C4-2B (cell line): Measurements from ENCODE around the gene AGR2.

Source experiments
- ZFX ChIP-seq: fragments of 450-650 bp; IDR thresholded peaks from 2 replicates; pipeline ENCODE4 v1.6.1; 2017
- TF ChIP-seq, protein P1 (sequence below): fragments of 450-650 bp; conservative IDR thresholded peaks from 2 replicates; pipeline ENCODE4 v1.5.1; 2017; ENCODE audit warnings: mild to moderate bottlenecking

DNA sequence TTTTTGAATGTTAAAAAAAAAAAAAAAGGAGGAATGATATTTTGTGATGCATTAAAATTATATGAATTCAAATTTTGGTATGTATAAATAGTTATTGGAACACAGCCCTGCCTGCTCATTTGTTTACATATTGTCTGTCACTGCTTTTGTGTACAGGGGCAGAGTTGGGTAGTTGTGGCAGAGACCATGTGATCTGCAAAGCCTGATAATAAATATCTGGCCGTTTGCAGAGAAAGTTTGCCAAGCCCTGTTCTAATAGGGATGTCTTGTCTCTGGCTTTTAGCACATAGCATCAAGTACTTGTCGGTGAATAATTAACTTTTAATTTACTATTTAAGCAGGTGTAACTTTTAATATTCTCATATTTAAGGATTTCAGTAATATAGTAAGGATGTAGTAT lies 31.5 kb downstream of the AGR2 start:
- TF ChIP-seq, protein P1, sequence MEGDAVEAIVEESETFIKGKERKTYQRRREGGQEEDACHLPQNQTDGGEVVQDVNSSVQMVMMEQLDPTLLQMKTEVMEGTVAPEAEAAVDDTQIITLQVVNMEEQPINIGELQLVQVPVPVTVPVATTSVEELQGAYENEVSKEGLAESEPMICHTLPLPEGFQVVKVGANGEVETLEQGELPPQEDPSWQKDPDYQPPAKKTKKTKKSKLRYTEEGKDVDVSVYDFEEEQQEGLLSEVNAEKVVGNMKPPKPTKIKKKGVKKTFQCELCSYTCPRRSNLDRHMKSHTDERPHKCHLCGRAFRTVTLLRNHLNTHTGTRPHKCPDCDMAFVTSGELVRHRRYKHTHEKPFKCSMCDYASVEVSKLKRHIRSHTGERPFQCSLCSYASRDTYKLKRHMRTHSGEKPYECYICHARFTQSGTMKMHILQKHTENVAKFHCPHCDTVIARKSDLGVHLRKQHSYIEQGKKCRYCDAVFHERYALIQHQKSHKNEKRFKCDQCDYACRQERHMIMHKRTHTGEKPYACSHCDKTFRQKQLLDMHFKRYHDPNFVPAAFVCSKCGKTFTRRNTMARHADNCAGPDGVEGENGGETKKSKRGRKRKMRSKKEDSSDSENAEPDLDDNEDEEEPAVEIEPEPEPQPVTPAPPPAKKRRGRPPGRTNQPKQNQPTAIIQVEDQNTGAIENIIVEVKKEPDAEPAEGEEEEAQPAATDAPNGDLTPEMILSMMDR = no peak
- TF ChIP-seq ZFX = no peak
